NCI-H187 treated with DMSO at 0.1 percent for 48 hours (cell line): ENCODE measurements around the gene RUNDC3A.

Experiments
- DNase-seq: peaks from one replicate; lab custom pipeline; 2025; lab: John Stamatoyannopoulos, UW

RUNDC3A gene

DNA sequence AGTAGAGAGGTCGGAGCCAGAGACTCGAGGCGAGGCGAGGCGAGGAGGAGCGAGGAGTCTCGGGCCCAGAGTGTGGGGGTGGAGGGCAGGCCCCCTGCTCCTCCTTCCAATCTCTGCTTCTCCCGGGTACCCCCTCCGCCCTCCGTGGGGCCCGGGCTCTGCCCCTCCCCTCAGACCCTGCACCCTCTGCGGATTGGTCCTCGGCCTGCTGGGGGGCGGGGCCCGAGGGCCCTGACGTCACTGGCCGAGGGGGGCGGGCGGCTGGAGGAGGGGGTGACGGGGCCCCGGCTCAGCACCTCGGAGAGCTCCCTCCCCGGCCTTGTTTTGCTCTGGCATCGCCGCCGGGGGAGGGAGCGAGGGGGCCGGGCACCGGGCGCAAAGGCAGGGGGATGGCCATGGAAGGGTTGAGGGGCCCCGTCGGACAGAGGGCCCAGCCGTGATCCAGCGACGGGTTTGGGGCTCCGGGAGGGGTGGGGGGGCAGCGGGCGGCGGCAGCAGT, at the start of gene RUNDC3A:
TSS of gene RUNDC3A (plus strand) at position 282 of the 499 bp plus-strand sequence. CDS start 232 bp downstream, outside the sequence.
- DNase-seq = peak; percentile 73

DNA sequence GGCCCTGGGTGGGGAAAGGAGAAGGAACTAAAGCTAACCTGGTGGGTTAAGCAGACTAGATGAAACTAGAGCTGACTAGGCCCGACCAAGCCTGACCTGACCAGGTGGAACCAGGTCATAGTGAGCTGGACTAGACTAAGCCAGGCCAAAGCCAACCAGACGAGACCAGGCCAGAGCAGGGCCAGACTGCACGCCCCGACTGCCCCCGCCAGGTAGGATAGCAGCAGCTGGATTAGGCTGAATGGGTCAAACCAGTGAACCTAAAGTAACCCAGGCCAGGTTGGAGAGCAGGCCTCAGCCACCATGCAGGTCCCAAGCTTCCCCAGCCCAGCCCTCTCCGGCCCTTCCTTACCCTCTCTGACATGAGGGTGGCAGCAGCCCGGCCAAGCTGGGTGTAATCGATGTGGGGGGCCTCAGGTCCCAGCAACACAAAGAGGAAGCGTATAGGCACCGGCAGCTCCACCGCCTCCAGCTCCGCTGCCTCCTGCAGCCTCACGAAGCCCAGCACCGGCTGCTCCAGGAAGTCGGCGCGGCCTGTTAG, 49.5 kb upstream of the RUNDC3A start:
- no peak for DNase-seq

DNA sequence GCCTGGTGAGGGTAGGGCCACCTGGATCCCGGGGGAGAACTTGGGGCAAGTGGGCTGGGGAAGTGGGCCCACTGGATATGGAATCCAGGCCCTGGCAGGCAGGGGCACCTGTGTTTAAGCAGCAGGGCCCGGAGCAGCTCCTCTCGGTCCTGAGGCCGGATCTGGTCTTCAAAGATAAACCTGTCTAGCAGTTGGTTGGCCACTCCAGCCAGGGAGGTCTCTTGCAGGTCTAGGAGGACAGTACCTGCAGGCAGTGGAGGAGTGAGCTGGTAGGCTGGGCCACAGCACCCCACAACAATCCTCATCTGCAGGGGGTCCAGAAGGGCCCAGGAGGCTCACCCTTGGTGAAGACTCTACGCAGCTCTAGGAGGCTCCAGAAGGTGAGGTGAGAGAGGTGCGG, 48.1 kb upstream of the RUNDC3A start:
- no peak for DNase-seq

DNA sequence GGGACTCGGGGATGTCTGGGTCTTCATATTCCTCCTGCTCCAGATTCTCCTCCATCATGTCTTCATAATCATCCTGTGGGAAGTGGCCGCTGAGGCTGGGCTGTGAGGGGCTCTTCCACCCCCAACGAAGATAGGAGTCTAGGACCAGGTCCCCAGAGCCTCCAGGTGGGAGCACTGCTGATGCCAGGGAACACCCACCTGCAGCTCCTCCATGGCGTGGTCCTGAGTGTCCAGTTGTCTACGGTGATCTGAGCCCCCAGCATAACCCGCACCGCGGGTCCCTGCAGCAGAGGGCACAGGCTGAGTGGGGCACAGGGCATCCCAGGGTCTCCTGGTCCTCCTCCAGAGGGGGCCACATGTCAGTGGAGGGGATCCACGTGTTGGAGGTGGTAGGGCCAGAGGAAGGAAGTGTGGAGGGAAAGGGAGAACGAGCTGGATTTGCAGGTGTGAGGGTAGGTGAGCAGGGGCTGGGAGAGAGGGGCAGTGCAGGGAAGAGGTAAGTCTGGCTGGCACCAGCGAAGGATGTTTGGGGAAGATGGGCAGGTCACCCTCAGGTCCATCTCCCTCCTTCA, 45.7 kb upstream of the RUNDC3A start:
- DNase-seq = no peak

DNA sequence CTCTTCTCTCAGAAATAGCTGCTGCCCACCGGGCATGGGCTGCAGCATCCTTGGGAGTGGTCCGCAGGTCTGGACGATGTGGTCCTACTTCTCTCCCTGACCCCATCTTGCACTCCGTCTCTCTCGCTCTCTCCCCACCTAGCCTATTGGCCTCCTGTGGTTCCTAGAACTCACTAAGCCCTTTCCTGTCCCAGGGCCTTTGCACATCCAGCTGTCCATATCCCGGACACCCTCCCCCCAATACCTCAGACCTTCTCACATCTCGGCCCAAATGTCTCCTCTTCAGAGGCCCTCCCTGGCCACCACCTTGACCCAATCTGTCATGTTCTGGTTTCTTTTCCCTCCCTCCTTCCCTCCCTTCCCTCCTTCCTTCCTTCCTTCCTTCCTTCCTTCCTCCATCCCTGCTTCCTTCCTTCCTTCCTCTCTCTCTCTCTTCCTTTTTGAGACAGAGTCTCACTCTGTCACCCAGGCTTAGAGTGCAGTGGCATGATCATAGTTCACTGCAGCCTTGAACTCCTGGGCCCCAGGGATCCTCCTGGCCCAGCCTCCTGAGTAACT, 45.0 kb upstream of the RUNDC3A start:
- no peak for DNase-seq

DNA sequence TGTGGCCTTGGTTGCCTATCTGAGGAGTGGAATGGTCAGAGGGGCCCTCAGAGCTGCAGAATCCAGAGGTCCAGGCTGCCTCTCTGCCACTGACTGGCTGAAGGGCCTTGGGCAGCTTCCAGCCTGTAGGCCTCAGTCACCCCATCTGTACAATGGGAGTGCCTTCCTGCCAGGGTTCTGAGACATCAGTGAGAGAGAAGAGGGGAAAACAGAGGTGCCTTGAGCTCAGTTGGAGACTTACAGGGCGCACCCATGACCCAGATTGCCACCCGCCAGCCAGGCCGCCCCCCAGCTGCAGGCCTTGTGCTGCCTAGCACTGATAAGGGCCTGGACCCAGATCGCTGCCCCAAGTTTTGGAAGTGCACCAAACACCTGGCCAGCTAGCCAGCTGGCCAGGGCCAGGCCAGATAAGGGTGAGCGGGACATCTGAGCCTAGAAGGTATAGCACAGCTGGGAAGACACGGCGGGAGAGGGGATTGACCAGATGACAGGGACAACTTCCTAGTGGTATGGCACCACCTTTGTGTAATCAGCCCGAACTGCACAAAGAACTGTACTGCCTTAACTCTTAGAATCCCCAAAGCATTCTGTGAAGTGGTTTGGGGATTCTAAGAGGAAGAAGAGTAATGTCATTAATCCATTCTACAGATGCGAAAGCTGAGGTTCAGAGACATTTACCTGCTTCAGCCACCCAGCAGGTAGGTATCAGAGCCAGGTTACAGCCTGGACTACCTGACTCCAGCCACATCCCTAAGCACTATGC, 41.8 kb upstream of the RUNDC3A start:
- DNase-seq = no peak

DNA sequence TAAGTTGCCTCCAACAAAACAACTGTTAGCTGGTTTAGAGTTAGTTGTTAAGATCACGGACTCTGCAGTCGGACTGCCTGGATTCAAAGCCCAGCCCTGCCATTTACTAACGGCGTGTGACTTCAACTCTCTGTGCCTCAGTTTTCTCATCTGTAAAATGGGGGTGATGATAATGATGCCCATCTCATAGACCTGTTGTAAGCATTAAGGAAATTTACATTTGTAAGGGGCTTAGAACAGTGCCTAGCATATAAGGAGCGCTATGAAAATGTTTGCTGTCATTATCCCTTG, 41.3 kb upstream of the RUNDC3A start:
- no peak for DNase-seq

DNA sequence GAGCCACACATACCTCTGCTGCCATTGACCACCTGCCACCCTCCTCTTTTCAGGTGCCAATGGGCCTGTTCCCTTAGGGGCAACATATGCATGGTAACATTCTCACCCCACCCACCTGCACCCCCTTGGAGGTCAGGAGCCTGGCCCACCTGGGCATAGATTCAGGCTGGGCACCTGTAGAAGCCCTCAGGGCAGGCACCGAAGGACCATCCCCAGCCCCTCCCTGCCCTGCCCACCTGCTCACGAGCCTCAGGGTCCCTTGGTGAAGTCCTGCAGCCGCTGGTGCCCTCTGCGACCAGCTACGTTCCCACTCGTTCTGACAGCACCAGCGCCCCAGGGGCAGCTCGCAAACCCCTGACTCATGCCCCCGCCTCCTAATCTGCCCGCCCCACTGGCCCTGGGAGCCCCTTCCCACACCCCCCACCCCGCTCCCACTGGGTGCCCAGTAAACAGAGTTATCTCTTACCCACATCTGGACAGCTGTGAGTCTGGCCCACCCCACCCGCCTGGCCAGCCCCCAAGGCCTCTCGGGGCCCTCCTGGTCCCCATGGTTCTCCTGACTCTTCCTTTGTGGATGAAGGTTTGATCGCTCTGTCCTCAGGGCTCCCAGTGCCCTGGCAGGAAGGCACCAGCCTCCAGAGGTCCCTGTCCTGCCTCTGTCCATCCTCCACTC, 40.4 kb upstream of the RUNDC3A start, which contains the start of gene SLC4A1:
TSS of gene SLC4A1 (minus strand) at position 318 of the 673 bp plus-strand sequence. CDS start 5,269 bp downstream, outside the sequence.
- DNase-seq = no peak

DNA sequence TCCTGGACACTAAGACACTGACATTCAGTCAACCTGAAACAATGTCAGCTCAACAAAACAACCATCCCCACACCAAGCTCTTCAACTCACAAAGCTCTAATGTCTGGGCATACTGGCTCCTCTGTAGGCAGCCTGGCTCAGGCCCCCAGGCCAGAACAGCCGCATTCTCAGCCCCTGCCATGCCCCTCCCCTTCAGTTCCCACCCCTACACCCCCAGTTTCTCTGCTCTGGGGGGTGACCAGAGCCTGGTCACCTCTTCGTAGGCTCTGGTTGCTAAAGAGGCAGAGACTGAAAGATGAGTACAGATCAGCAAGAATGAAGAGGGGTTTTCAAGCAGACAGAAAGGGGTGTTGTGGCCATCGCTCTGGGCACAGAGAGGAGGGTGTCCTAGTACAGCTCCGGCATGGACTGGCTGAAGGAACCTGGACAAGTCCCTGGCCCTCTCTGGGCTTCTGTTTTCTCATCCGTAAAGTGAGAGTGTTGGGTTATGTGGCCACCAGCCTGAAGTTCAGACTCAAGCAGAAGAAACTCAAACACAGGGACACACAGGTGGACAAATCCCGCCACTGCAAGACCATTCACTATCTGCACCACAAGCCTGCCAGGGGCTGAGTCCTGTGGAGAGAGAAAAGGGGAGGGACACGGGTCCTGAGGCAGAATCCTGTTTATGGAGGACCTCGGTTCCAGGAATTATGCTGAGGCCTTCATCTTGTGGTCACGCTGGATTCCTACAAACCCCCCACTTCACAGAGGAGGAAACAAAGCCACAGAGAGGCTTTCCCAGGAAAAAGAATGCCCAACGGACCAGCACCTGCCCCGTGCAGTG, 39.5 kb upstream of the RUNDC3A start:
- DNase-seq = no peak

DNA sequence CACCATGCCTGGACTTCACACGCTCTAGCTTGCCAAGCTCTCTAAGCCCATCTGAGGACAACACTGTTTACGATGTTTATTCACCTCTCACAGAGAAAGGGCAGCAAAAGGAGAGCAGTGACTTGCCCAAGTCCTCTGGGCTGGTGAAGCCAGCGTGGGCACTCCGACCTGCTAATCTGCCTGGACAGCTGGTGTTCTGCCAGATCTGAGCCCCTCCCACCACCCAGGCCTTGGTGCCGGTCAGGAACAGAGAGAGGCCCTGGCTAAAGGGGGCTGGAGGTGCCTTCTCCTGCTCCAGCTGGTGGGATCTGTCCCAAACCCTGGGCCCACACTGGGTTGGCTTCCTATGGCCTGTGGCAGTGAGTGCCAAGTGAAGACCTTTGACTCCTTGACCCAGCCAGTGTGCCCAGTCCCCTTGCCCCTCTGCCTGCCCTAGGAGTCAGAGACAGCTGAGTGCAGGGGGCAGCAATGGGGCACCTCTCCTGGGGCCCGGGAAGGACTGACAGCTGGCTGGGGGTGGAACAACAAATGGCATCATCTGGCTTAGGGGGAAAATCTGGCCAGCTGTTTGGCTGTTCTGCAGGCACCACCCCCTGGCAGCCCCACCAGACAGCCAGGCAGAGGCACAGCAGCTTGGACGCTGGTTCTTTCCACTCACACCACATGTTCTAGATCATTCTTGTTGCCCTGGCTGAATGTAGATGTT, 38.7 kb upstream of the RUNDC3A start:
- no peak for DNase-seq

DNA sequence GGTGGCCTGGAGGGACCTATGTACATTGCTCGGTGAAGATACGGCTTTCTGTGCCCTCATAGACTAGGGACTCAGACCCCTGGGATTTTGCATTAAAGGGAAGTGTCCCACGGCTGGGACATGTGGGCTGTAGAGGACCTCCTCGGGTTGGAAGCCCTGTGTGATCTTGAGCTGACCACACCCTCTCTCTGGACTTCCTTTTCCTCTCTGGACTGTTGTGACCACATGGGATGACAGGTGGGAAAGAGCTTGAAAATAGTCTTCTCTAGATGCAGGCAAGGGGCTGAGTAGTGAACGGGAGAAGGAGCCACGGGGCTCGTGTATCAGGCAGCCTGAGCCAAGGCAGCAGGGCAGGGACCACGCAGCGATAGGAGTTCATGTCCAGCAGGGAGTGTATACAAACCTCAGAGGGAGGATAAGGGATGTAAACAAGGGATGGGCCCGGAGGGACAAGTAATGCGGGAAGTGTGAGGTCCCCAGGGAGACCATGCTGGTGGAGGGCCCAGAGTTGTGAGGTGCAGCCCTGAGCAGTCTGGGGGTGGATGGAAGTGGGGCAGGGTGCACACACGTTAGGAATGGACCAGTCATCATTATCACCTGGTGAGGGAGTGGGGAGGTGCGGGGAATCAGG, 36.0 kb upstream of the RUNDC3A start:
- DNase-seq = no peak

DNA sequence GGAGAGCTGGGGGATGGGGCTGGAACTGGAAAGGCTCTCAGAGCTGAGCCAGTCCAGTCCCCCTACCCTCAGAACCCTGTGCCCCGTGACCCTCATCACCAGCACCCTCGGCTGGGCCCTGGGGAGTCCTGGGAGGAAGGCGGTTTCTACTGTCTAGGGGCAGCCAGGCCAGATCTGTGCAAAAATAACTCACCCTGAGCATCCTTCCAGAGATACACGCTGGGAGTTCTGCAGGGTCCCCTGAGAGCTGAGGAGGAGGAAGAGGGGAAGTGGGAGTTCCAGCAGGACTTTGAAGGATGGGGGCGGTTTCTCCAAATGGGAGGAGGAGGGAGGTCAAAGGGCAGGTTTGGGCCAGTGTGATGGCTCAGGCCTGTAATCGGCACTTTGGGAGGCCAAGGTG, 35.4 kb upstream of the RUNDC3A start:
- DNase-seq = no peak

DNA sequence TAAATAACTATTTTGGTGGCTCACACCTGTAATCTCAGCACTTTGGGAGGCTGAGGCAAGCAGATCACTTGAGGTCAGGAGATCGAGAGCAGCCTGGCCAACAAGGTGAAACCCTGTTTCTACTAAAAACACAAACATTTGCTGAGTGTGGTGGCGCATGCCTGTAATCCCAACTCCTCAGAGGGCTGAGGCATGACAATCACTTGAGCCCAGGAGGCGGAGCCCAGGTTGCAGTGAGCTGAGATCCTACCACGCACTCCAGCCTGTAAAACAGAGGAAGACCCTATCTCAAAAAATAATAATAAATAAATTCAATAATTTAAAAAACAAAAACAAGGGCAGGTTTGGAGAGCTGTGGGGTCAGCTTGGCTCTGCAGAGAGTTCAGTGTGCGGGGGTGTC, 34.8 kb upstream of the RUNDC3A start:
- DNase-seq = no peak

DNA sequence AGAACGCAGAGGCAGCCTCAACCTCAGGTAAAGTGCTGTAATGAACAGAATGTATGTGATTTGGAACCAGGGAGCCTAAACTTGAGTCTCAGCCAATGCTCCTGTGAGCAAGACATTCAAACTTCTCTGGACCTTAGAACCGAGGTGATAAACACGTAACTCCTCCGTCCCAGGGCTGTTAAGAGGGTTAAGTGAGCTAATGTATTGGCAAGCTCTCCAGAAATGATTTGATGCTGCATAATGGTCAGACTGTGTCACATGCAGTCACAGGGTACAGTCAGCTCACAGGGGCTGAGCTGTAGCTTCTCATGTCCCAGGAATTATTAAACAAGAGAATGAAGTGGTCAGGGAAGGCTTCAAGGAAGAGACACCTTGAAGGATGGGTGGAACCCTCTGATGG, 30.4 kb upstream of the RUNDC3A start:
- no peak for DNase-seq

DNA sequence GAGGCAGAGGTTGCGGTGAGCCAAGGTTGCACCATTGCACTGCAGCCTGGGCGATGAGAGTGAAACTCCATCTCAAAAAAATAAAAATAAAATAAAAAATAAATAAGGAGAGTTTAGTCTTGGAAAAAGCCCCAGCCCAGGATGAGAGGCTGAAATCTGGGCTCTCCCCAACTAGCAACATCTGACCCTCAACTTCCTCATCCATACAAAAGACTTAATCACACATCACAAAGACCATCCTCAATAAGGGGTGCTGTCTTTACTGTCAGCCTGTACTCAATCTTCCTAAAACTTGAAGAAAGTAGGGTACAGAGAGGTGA, 29.1 kb upstream of the RUNDC3A start:
- no peak for DNase-seq

DNA sequence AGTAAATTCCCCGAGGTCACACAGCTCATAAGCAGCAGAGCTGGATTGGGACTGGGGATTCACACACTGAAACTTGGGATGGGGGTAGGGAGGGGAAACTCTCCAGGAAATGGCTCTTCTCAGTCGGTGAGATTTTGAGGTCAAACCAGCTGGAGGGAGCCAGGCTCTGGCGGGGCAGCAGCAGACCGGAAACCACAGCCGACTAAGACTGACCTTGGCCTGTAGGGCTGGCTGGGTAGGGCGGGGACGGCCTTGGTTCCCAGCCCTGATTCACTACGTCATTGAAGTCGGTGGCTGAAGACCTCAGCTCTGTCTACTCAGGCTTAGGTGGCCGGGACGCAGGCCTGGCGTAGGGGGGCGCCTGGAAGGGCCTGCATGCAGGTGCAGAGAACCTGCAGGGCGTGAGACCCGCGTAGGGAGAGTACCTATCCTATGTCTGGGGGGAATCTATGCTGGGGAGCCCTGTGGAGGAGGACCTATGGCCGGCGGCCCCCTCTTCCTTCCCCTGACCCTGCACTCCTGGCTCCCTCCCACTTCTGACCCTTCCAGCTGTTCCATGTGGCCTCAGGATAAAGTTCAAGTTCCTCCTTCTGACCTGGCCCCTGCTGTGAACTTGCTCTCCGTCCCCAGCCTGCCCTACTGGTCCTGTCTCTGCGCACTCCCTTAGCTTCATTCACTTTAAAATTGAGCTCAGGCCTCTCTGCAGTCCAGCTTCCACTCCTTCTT, 28.6 kb upstream of the RUNDC3A start:
- no peak for DNase-seq

DNA sequence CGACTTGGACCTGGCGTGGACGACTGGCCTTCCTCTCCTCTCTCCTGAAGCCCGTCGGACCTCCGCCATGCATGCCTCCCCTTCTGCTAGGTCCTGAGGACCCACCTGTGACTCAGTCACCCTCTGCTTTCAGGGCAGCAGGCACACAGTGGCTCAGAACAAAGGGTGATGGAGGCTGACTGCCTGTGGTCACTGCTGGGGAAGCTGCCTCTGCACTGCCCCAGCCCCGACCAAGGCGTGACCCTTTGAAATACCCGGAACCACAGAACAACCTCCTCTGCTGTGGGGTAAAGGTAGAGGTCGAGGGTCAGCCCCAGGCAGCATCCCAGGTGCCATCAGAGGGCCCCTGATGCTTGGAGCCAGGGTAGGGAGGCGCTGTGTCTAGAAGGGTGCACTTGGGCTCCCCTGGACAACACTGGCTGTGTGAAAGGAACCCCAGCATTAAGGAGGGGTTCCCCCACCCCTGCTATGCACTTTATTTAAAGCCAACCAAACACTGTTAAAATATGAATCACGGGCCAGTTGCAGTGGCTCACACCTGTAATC, 27.9 kb upstream of the RUNDC3A start:
- no peak for DNase-seq

DNA sequence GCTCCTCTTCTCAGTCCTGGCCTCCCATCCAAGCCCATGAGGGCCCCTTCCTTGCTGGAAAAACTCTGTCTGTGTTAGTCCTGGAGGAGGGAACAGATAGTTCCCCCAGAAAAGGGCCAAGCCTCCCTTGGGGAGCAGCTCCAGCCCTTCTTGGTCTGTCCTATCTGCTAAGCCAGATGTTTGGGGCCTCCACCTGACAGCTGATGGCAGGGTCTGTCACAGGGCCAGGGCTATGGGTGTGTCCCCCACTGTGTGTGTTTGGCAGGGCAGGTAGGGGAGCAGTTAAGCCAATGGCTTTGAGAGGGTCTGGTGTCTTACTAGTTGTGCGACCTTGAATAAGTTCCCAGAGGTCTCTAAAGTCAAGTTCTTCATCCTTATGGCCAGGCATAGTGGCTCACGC, 26.8 kb upstream of the RUNDC3A start:
- DNase-seq = no peak

DNA sequence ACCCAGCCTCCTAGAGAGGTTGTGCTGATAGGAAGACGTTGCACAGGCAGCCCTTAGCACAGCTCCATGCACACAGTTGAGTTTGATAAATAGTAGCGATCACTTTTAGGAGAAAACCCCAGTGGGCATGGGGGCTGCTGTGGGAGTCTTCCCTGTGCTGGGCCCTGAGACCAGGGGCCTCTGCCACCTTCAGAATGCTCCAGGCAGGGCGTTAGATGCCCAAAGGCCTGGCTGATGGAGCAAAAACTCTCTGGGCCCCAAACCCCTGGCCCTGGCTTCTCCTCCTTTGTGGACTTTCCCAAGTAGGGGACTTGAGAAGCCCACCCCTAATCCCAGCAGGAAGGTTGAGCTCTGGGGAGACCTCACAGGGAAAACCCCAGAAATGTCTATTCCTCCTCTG, 26.1 kb upstream of the RUNDC3A start:
- DNase-seq = no peak
